ENCODE results near the gene PSMG2. TPM values are rescaled to one million over a fixed set of nuclear protein-coding genes. Genes with fewer than 3 reads are reported as not detected.

PSMG2 gene
- total and polyA plus RNA-seq, 10 of the 15 experiments (the other 5 are each of a cell fraction or from before 2014, with no cell fraction given) = 88.5 to 268 (median 116) TPM

- H3K27me3 ChIP-seq (replicated peaks in 1 of 2; ENCODE audit: control insufficient read depth in 2 of 2, insufficient read depth in 2 of 2, low read length in 1 of 2) = no peaks in the 10 kb centered on the region
- no peak overlapping the region for H3K4me3 ChIP-seq
- intact Hi-C loops (cut with micrococcal nuclease; ENCODE audit: unreplicated experiment) = no loop called here
- H3K9me3 ChIP-seq (replicated peaks; ENCODE audit: control insufficient read depth, insufficient read depth, low read length) = no peaks in the 10 kb centered on the region
- no peaks in the 10 kb centered on the region for H3K4me1 ChIP-seq (ENCODE audit: control insufficient read depth, insufficient read depth, low read length)
- no peaks in the 10 kb centered on the region for H4K20me1 ChIP-seq (ENCODE audit: control insufficient read depth, insufficient read depth)
- H3K79me2 ChIP-seq (ENCODE audit: control insufficient read depth, insufficient read depth, low read length) = no peaks in the 10 kb centered on the region
- DNase-seq (ENCODE audit: low read depth, low spot score) (no peak), ATAC-seq (no peak), FAIRE-seq (no peak)
- TF ChIP-seq STAT3 (IDR thresholded peaks at IDR 0.05; ENCODE audit: low read depth, low read length) (no peak), NRF1 (conservative IDR thresholded peaks at IDR 0.05; ENCODE audit: low read depth, low read length) (no peak), CEBPZ (IDR thresholded peaks at IDR 0.05; ENCODE audit: low read depth, low read length) (no peak)
- ChIA-PET SMC1A (ENCODE audit: uncharacterized antibody, unreplicated experiment) (no interaction called here), POLR2A (interaction anchor here (0.9 kb wide), 1 partner anchor 9 kb away, joined by 3 read pairs; no protein-coding TSS in a partner anchor), RAD21 (ENCODE audit: unreplicated experiment) (no interaction called here), CTCF (interaction anchor here (0.6 kb wide), 1 partner anchor 518 kb away, joined by 3 read pairs; no protein-coding TSS in a partner anchor)
- no peak overlapping the region for H3K9ac ChIP-seq (ENCODE audit: control insufficient read depth, insufficient read depth, low read length)
- WGBS (ENCODE audit: insufficient coverage, insufficient replicate concordance, low lambda C conversion rate, missing lambda C conversion rate) = 75% methylated on average over 8 of the region's 8 CpGs
- no TSS peak for BruUV-seq (replicated peaks)
- H3K4me2 ChIP-seq (ENCODE audit: control insufficient read depth, insufficient read depth) = no peak overlapping the region
- H3K36me3 ChIP-seq (ENCODE audit: control insufficient read depth in 2 of 2, insufficient read depth in 2 of 2, low read length in 1 of 2) = peaks cover 2 to 9% of the 10 kb centered on the region in 2 experiments; a peak in 3 of 4 replicates
- in situ Hi-C loops (cut with MboI) = no loop called here
- H3K27ac ChIP-seq (ENCODE audit: control insufficient read depth, insufficient read depth) = no peak overlapping the region
- no peak overlapping the region for H2AFZ ChIP-seq (ENCODE audit: control insufficient read depth, low read depth, low read length)
Measured at GRCh38 chr18:12679183-12679786, 23.6 kb upstream of the PSMG2 start.
